ENCODE data around the gene CR1L.

DNA sequence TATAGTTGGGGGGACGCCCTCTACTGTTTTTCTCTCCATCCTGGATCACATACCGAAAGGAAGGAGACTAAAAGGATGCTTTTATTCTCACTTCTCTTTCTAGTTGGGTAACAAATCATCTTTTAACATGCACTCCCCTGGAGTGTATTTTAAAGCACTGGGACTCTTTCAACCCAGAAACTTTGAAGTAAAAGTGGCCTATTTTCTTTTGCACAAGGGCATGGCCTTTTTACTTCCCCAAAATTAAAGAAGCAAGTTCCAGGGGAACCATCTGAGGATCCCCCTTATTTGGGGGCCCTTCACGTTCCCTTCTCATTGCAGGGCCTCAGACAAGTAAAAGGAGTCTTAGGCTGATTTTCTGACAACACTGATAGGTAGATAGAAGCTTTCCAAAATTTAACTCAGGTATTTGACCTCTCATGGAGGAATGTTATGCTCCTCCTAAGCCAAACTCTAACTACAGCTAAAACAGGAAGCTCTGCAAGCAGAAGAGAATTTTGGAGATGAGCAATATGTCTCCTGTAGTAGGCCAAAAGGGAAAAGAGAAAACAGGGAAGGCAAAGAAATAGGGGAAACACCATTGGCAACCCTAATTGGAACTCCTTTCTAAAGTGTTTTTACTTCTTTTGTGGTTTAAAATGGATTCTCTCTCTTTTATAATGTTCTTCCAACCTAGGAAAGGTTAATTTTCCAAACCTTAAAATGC lies 98.1 kb downstream of the CR1L start:
- TF ChIP-seq, protein P1, sequence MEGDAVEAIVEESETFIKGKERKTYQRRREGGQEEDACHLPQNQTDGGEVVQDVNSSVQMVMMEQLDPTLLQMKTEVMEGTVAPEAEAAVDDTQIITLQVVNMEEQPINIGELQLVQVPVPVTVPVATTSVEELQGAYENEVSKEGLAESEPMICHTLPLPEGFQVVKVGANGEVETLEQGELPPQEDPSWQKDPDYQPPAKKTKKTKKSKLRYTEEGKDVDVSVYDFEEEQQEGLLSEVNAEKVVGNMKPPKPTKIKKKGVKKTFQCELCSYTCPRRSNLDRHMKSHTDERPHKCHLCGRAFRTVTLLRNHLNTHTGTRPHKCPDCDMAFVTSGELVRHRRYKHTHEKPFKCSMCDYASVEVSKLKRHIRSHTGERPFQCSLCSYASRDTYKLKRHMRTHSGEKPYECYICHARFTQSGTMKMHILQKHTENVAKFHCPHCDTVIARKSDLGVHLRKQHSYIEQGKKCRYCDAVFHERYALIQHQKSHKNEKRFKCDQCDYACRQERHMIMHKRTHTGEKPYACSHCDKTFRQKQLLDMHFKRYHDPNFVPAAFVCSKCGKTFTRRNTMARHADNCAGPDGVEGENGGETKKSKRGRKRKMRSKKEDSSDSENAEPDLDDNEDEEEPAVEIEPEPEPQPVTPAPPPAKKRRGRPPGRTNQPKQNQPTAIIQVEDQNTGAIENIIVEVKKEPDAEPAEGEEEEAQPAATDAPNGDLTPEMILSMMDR (IDR thresholded peaks at IDR 0.05; ENCODE audit: low read length) = no peak
- TF ChIP-seq EZH2 (IDR thresholded peaks at IDR 0.05; ENCODE audit: borderline replicate concordance, low read length) = no peak
